Sigmoid colon (tissue), 7 donors: ENCODE data around the gene AGTR1. TPM values are rescaled to one million over a fixed set of nuclear protein-coding genes. Genes with fewer than 3 reads are reported as not detected.

Experiments
- DNase-seq: peaks from one replicate; pipeline ENCODE4 v3.0.0-alpha.2; 2019
- H3K27ac ChIP-seq, 4 donors: fragments of 200-600 bp; sonication (generic); one replicate each; pipeline ENCODE4 v1.5.1; 2016 to 2019; ENCODE audit warnings: mild to moderate bottlenecking in 1 of 4
- H3K27me3 ChIP-seq, 3 donors: fragments of 200-600 bp; sonication (generic); one replicate each; pipeline ENCODE4 v1.5.1; 2019; ENCODE audit warnings: mild to moderate bottlenecking in 1 of 3
- H3K36me3 ChIP-seq, 4 donors: fragments of 200-600 bp; sonication (generic); one replicate each; pipeline ENCODE4 v1.5.1; 2016 to 2019
- H3K4me1 ChIP-seq, 4 donors: fragments of 200-600 bp; sonication (generic); one replicate each; pipeline ENCODE4 v1.5.1; 2017 to 2019
- H3K4me3 ChIP-seq, 4 donors: fragments of 200-600 bp; sonication (generic); one replicate each; pipeline ENCODE4 v1.5.1; 2017 to 2019; ENCODE audit warnings: mild to moderate bottlenecking in 2 of 4, moderate library complexity in 1 of 4
- H3K9me3 ChIP-seq, 4 donors: fragments of 200-600 bp in 3 of 4; sonication (generic) in 3 of 4; one replicate each; pipeline versions ENCODE4 v1.5.1 to v1.6.1; 2013 to 2019
- EP300 ChIP-seq, 4 donors: sonication (generic); formaldehyde crosslinking; IDR thresholded peaks; one replicate each; pipeline ENCODE4 v1.6.1; 2017; ENCODE audit warnings: antibody characterized with exemption in 4 of 4
- POLR2A ChIP-seq, 2 donors: fragments of 450-650 bp; IDR thresholded peaks; one replicate each; pipeline ENCODE4 v1.6.1; 2016; ENCODE audit warnings: antibody characterized with exemption in 2 of 2, mild to moderate bottlenecking in 2 of 2, moderate library complexity in 2 of 2
- POLR2AphosphoS5 ChIP-seq, 4 donors: sonication (generic); formaldehyde crosslinking; IDR thresholded peaks; one replicate each; pipeline ENCODE4 v1.6.1; 2017; ENCODE audit warnings: antibody characterized with exemption in 4 of 4
- WGBS, 2 donors: extraction: QIAGEN DNeasy Blood & Tissue Kit; methylation state at CpG; one replicate each; pipeline ENCODE4 v1.1.7; 2013; 5-methylcytosine and 5-hydroxymethylcytosine counted together
- intact Hi-C: fragments of 100-400 bp; cut with DNase I; formaldehyde crosslinking; loops from one replicate; pipeline ENCODE4 v1.15.1; 2023
- polyA plus RNA-seq, 3 donors: library from polyadenylated mRNA; stranded (reverse); fragments of 200-250 nt; gene quantifications; one replicate each; pipeline ENCODE4 v1.2.3, GENCODE V29; 2013
- total RNA-seq, 4 donors: library from RNA; depleted of rRNA; stranded (reverse); fragments of >200 nt; gene quantifications; one replicate each; pipeline ENCODE4 v1.1.0, GENCODE V29; 2016
- TF ChIP-seq, protein P1 (sequence below), 4 experiments: fragments of 450-650 bp in 3 of 4; fragments of 200-600 bp in 1 of 4; IDR thresholded peaks; one replicate each; pipeline ENCODE4 v1.5.1; 2016 to 2019; ENCODE audit warnings: antibody characterized with exemption in 4 of 4, mild to moderate bottlenecking in 3 of 4, moderate library complexity in 2 of 4
- donor health status: healthy with polysubstance abuse.
- donor health status: Bipolar disorder and iron deficiency.
- donor health status: healthy.

The AGTR1 gene
- total and polyA plus RNA-seq, 7 donors: 1.2 to 77.8 (median 43.6) TPM; not detected in 1

DNA sequence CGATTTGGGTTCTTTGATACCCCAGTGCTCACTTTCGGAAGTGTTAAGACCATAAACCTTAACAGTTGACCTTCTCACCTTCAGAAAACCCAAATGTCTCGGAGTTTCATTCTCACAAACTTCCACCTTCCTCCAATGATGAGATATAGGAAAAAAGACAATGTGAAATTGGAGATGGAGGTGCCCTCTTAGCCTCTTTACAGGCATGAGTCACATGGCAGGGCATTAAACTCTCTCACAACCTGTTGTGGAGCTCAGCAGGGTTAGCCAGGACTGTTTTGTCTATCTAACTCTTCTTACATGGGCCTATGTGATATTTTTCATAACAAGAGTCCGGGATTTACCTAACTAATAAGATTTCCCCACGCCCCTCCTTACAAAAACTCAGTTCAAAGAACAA, 10.7 kb downstream of the AGTR1 start:
- Histone ChIP-seq H3K4me3 (no peak overlapping the region), H3K36me3 (no peaks in the 10 kb centered on the region), H3K9me3 (no peaks in the 10 kb centered on the region), H3K4me1 (peaks cover 0 to 63% (median 46%) of the 10 kb centered on the region in 4 donors), H3K27ac (peak overlapping the region in 3 of 4 donors; percentile 68 to 77 (median 76)), H3K27me3 (no peaks in the 10 kb centered on the region)
- DNase-seq: no peak
- TF ChIP-seq EP300 (IDR thresholded peaks at IDR 0.05) (no peak), POLR2A (IDR thresholded peaks at IDR 0.05) (no peak), POLR2AphosphoS5 (IDR thresholded peaks at IDR 0.05) (no peak)
- TF ChIP-seq, protein P1, sequence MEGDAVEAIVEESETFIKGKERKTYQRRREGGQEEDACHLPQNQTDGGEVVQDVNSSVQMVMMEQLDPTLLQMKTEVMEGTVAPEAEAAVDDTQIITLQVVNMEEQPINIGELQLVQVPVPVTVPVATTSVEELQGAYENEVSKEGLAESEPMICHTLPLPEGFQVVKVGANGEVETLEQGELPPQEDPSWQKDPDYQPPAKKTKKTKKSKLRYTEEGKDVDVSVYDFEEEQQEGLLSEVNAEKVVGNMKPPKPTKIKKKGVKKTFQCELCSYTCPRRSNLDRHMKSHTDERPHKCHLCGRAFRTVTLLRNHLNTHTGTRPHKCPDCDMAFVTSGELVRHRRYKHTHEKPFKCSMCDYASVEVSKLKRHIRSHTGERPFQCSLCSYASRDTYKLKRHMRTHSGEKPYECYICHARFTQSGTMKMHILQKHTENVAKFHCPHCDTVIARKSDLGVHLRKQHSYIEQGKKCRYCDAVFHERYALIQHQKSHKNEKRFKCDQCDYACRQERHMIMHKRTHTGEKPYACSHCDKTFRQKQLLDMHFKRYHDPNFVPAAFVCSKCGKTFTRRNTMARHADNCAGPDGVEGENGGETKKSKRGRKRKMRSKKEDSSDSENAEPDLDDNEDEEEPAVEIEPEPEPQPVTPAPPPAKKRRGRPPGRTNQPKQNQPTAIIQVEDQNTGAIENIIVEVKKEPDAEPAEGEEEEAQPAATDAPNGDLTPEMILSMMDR (IDR thresholded peaks at IDR 0.05): no peak
- intact Hi-C loops: no loop called here
- 75 to 87% methylated on average over 5 of the region's 5 CpGs for WGBS, 2 donors

GRCh38 chr3:148709560-148710253, 12.0 kb downstream of the AGTR1 start:
- Histone ChIP-seq H3K27me3 (no peaks in the 10 kb centered on the region), H3K9me3 (no peaks in the 10 kb centered on the region), H3K4me1 (peaks cover 0 to 76% (median 48%) of the 10 kb centered on the region in 4 donors), H3K36me3 (no peaks in the 10 kb centered on the region), H3K4me3 (no peak overlapping the region), H3K27ac (peak overlapping the region in 3 of 4 donors; percentile 68 to 77 (median 76))
- WGBS, 2 donors: 79% methylated on average over 2 of the region's 2 CpGs
- TF ChIP-seq, protein P1 (IDR thresholded peaks at IDR 0.05): no peak
- no peak for TF ChIP-seq EP300 (IDR thresholded peaks at IDR 0.05)
- TF ChIP-seq POLR2A (IDR thresholded peaks at IDR 0.05): no peak
- no peak for DNase-seq
- intact Hi-C loops: no loop called here

DNA sequence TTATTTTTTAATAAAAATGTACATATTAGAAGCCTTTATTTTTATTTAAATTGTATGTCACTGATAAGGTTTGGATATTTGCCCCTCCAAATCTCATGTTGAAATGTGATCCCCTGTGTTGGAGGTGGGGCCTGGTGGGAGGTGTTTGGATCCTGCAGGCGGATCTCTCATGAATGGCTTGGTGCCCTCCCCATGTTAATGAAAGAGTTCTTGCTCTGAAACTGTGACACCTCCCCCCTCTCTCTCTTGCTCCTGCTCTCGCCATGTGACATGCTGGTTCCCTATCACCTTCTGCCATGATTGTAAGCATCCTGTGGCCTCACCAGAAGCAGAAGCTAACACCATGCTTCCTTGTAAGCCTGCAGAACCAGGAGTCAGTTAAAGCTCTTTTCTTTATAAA, 13.0 kb downstream of the AGTR1 start:
- TF ChIP-seq EP300 (IDR thresholded peaks at IDR 0.05): no peak
- no peak for TF ChIP-seq POLR2AphosphoS5 (IDR thresholded peaks at IDR 0.05)
- TF ChIP-seq POLR2A (IDR thresholded peaks at IDR 0.05): no peak
- TF ChIP-seq, protein P1 (IDR thresholded peaks at IDR 0.05): no peak
- no peaks in the 10 kb centered on the region for H3K9me3 ChIP-seq
- H3K27me3 ChIP-seq: no peaks in the 10 kb centered on the region
- peak overlapping the region in 3 of 4 donors; percentile 68 to 77 (median 76) for H3K27ac ChIP-seq
- H3K4me3 ChIP-seq: no peak overlapping the region
- no peaks in the 10 kb centered on the region for H3K36me3 ChIP-seq
- intact Hi-C loops: no loop called here
- WGBS, 2 donors: 89 to 94% methylated on average over 2 of the region's 2 CpGs
- H3K4me1 ChIP-seq: peaks cover 0 to 76% (median 48%) of the 10 kb centered on the region in 4 donors
- no peak for DNase-seq

GRCh38 chr3:148711981-148712666, 14.4 kb downstream of the AGTR1 start:
- no peak overlapping the region for H3K4me3 ChIP-seq
- 83 to 84% methylated on average over 1 of the region's 1 CpG for WGBS, 2 donors
- peak overlapping the region in 3 of 4 donors; percentile 68 to 77 (median 76) for H3K27ac ChIP-seq
- no peaks in the 10 kb centered on the region for H3K9me3 ChIP-seq
- H3K4me1 ChIP-seq: peaks cover 0 to 89% (median 51%) of the 10 kb centered on the region in 4 donors
- no peak for DNase-seq
- intact Hi-C loops: no loop called here
- TF ChIP-seq, protein P1 (IDR thresholded peaks at IDR 0.05): no peak
- TF ChIP-seq EP300 (IDR thresholded peaks at IDR 0.05) (no peak), POLR2AphosphoS5 (IDR thresholded peaks at IDR 0.05) (peak in 1 of 4 donors; percentile 30)
- H3K27me3 ChIP-seq: no peaks in the 10 kb centered on the region
- no peaks in the 10 kb centered on the region for H3K36me3 ChIP-seq
